Ectodermal cell (in vitro differentiated cells): ENCODE data around the gene FNDC3B.

Source experiments
- H3K27ac ChIP-seq: 2 replicates; pipeline ENCODE4 v1.7.0; 2013; ENCODE audit warnings: mild to moderate bottlenecking, low read depth, low read length; ENCODE audit not compliant: insufficient read depth, poor library complexity, severe bottlenecking
- H3K27me3 ChIP-seq: 2 replicates; pipeline ENCODE4 v1.7.0; 2013; ENCODE audit warnings: mild to moderate bottlenecking, low read length; ENCODE audit not compliant: insufficient read depth, control insufficient read depth, poor library complexity, severe bottlenecking
- H3K36me3 ChIP-seq: one replicate; pipeline ENCODE4 v1.7.0; 2013; ENCODE audit warnings: low read length; ENCODE audit not compliant: control insufficient read depth, insufficient read depth
- H3K4me1 ChIP-seq: one replicate; pipeline ENCODE4 v1.7.0; 2013; ENCODE audit warnings: low read length; ENCODE audit not compliant: control insufficient read depth, insufficient read depth
- H3K4me3 ChIP-seq: 2 replicates; pipeline ENCODE4 v1.7.0; 2013; ENCODE audit warnings: low read depth, low read length, control low read depth; ENCODE audit not compliant: insufficient read depth
- H3K9me3 ChIP-seq: 2 replicates; pipeline ENCODE4 v1.7.0; 2013; ENCODE audit warnings: mild to moderate bottlenecking, low read length, moderate library complexity; ENCODE audit not compliant: control insufficient read depth
- WGBS, 2 experiments: methylation state at CpG; one replicate each; pipeline ENCODE4 v1.1.7; 2013; ENCODE audit warnings: missing lambda C conversion rate in 2 of 2; 5-methylcytosine and 5-hydroxymethylcytosine counted together

Gene FNDC3B

GRCh38 chr3:172222478-172223071 lies 183.2 kb downstream of the FNDC3B start:
- Histone ChIP-seq H3K4me1 (peaks cover 8% of the 10 kb centered on the region), H3K27ac (no peak overlapping the region)

GRCh38 chr3:172223870-172224269 lies 184.5 kb downstream of the FNDC3B start:
- H3K9me3 ChIP-seq, result no peaks in the 10 kb centered on the region
- WGBS, 2 experiments, result 96 to 98% methylated on average over 4 of the region's 4 CpGs
- no peak overlapping the region for H3K27ac ChIP-seq
- no peaks in the 10 kb centered on the region for H3K27me3 ChIP-seq
- peaks cover 17% of the 10 kb centered on the region for H3K4me1 ChIP-seq
- no peak overlapping the region for H3K4me3 ChIP-seq
- no peaks in the 10 kb centered on the region for H3K36me3 ChIP-seq

More at GRCh38 chr3:172222478-172223071, 183.2 kb downstream of the FNDC3B start:
- Histone ChIP-seq H3K36me3 (no peaks in the 10 kb centered on the region), H3K4me3 (no peak overlapping the region), H3K27me3 (no peaks in the 10 kb centered on the region), H3K9me3 (no peaks in the 10 kb centered on the region)
- WGBS, 2 experiments, result 77 to 83% methylated on average over 9 to 10 of the region's 10 CpGs

- Histone ChIP-seq H3K27ac (no peak overlapping the region), H3K9me3 (no peaks in the 10 kb centered on the region), H3K27me3 (no peaks in the 10 kb centered on the region), H3K4me1 (peaks cover 17% of the 10 kb centered on the region), H3K4me3 (no peak overlapping the region), H3K36me3 (no peaks in the 10 kb centered on the region)
- WGBS, 2 experiments, result 90% methylated on average over 6 of the region's 7 CpGs
Measured at GRCh38 chr3:172224560-172225214, 185.3 kb downstream of the FNDC3B start.

GRCh38 chr3:172225215-172225707 lies 185.9 kb downstream of the FNDC3B start:
- no peaks in the 10 kb centered on the region for H3K27me3 ChIP-seq
- peaks cover 17% of the 10 kb centered on the region for H3K4me1 ChIP-seq
- H3K4me3 ChIP-seq, result no peak overlapping the region
- 83 to 84% methylated on average over 5 of the region's 5 CpGs for WGBS, 2 experiments
- no peaks in the 10 kb centered on the region for H3K9me3 ChIP-seq
- H3K27ac ChIP-seq, result no peak overlapping the region
- H3K36me3 ChIP-seq, result no peaks in the 10 kb centered on the region

GRCh38 chr3:172226831-172227230 lies 187.5 kb downstream of the FNDC3B start:
- H3K27ac ChIP-seq, result no peak overlapping the region
- H3K4me3 ChIP-seq, result no peak overlapping the region
- H3K36me3 ChIP-seq, result no peaks in the 10 kb centered on the region
- peaks cover 17% of the 10 kb centered on the region for H3K4me1 ChIP-seq
- H3K9me3 ChIP-seq, result no peaks in the 10 kb centered on the region
- 95% methylated on average over 5 of the region's 5 CpGs for WGBS, 2 experiments
- H3K27me3 ChIP-seq, result no peaks in the 10 kb centered on the region

GRCh38 chr3:172227340-172228035 lies 188.1 kb downstream of the FNDC3B start:
- no peaks in the 10 kb centered on the region for H3K36me3 ChIP-seq

GRCh38 chr3:172228036-172228415 lies 188.6 kb downstream of the FNDC3B start:
- Histone ChIP-seq H3K9me3 (no peaks in the 10 kb centered on the region), H3K27me3 (no peaks in the 10 kb centered on the region), H3K27ac (peak overlapping the region; percentile 45), H3K36me3 (no peaks in the 10 kb centered on the region), H3K4me3 (no peak overlapping the region), H3K4me1 (peaks cover 17% of the 10 kb centered on the region)
- 31 to 44% methylated on average over 2 of the region's 2 CpGs for WGBS, 2 experiments

More at GRCh38 chr3:172227340-172228035, 188.1 kb downstream of the FNDC3B start:
- no peaks in the 10 kb centered on the region for H3K27me3 ChIP-seq
- H3K4me1 ChIP-seq, result peaks cover 17% of the 10 kb centered on the region
- no peaks in the 10 kb centered on the region for H3K9me3 ChIP-seq
- peak overlapping the region; percentile 45 for H3K27ac ChIP-seq
- WGBS, 2 experiments, result 87 to 94% methylated on average over 3 of the region's 3 CpGs
- H3K4me3 ChIP-seq, result no peak overlapping the region

GRCh38 chr3:172229462-172229861 lies 190.1 kb downstream of the FNDC3B start:
- no peaks in the 10 kb centered on the region for H3K36me3 ChIP-seq
- H3K4me1 ChIP-seq, result peaks cover 17% of the 10 kb centered on the region
- no peaks in the 10 kb centered on the region for H3K9me3 ChIP-seq
- 100% methylated on average over 1 of the region's 1 CpG; no CpG with 5 or more reads in 1 of the 2 experiments for WGBS, 2 experiments
- H3K4me3 ChIP-seq, result no peak overlapping the region
- H3K27ac ChIP-seq, result no peak overlapping the region
- H3K27me3 ChIP-seq, result no peaks in the 10 kb centered on the region

- H3K27me3 ChIP-seq, result no peaks in the 10 kb centered on the region
- H3K9me3 ChIP-seq, result no peaks in the 10 kb centered on the region
- H3K27ac ChIP-seq, result no peak overlapping the region
- H3K4me1 ChIP-seq, result peaks cover 17% of the 10 kb centered on the region
- no peak overlapping the region for H3K4me3 ChIP-seq
- no peaks in the 10 kb centered on the region for H3K36me3 ChIP-seq
- WGBS, 2 experiments, result 87 to 95% methylated on average over 7 to 8 of the region's 8 CpGs
Measured at GRCh38 chr3:172231318-172231901, 192.0 kb downstream of the FNDC3B start.
